ENCODE results near the gene RPS6KA2.

Gene RPS6KA2

GRCh38 chr6:166573511-166574216 lies 53.4 kb downstream of the RPS6KA2 start:
- no peak for DNase-seq (ENCODE audit: low read depth in 2 of 2)

GRCh38 chr6:166572370-166573261 lies 54.4 kb downstream of the RPS6KA2 start:
- no peak for DNase-seq (ENCODE audit: low read depth in 2 of 2)

GRCh38 chr6:166570929-166571713 lies 55.9 kb downstream of the RPS6KA2 start:
- DNase-seq (ENCODE audit: low read depth in 2 of 2) = no peak

- no peak for DNase-seq (ENCODE audit: low read depth in 2 of 2)
Observed at GRCh38 chr6:166569206-166569605, 57.8 kb downstream of the RPS6KA2 start.

GRCh38 chr6:166567813-166568212 lies 59.2 kb downstream of the RPS6KA2 start:
- no peak for DNase-seq (ENCODE audit: low read depth in 2 of 2)

GRCh38 chr6:166567107-166567506 lies 59.9 kb downstream of the RPS6KA2 start:
- no peak for DNase-seq (ENCODE audit: low read depth in 2 of 2)

- no peak for DNase-seq (ENCODE audit: low read depth in 2 of 2)
Observed at GRCh38 chr6:166566026-166567011, 60.7 kb downstream of the RPS6KA2 start.

- DNase-seq (ENCODE audit: low read depth in 2 of 2) = no peak
Observed at GRCh38 chr6:166565084-166565967, 61.7 kb downstream of the RPS6KA2 start.

GRCh38 chr6:166563805-166564204 lies 63.2 kb downstream of the RPS6KA2 start:
- DNase-seq (ENCODE audit: low read depth in 2 of 2) = no peak

GRCh38 chr6:166563200-166563599 lies 63.9 kb downstream of the RPS6KA2 start:
- no peak for DNase-seq (ENCODE audit: low read depth in 2 of 2)

GRCh38 chr6:166562726-166563125 lies 64.3 kb downstream of the RPS6KA2 start:
- DNase-seq (ENCODE audit: low read depth in 2 of 2) = no peak

- DNase-seq (ENCODE audit: low read depth in 2 of 2) = no peak
Observed at GRCh38 chr6:166561771-166562359, 65.2 kb downstream of the RPS6KA2 start.

- DNase-seq (ENCODE audit: low read depth in 2 of 2) = no peak
Observed at GRCh38 chr6:166560222-166560621, 66.8 kb downstream of the RPS6KA2 start.

GRCh38 chr6:166559662-166560061 lies 67.4 kb downstream of the RPS6KA2 start:
- no peak for DNase-seq (ENCODE audit: low read depth in 2 of 2)

GRCh38 chr6:166559211-166559610 lies 67.8 kb downstream of the RPS6KA2 start:
- DNase-seq (ENCODE audit: low read depth in 2 of 2) = no peak

- no peak for DNase-seq (ENCODE audit: low read depth in 2 of 2)
Observed at GRCh38 chr6:166558156-166559005, 68.7 kb downstream of the RPS6KA2 start.

- DNase-seq (ENCODE audit: low read depth in 2 of 2) = no peak
Observed at GRCh38 chr6:166556863-166557322, 70.2 kb downstream of the RPS6KA2 start.

GRCh38 chr6:166556336-166556735 lies 70.7 kb downstream of the RPS6KA2 start:
- DNase-seq (ENCODE audit: low read depth in 2 of 2) = no peak
